Calu3 (cell line): ENCODE measurements around the gene LYPD6B. TPM values are rescaled to one million over a fixed set of nuclear protein-coding genes. Genes with fewer than 3 reads are reported as not detected.

Experiments
- BruUV-seq: library from RNA; stranded (reverse); fragments of 400-500 nt; replicated peaks from 2 replicates; lab custom pipeline; 2021; lab: Mats Ljungman, UMichigan
- CTCF ChIA-PET: fragments of 300-600 bp; sonication (Branson Sonifier 250); formaldehyde crosslinking; loops from one replicate; lab custom pipeline; 2022; ENCODE audit warnings: antibody characterized with exemption; lab: Charles Lee
- DNase-seq: peaks from one replicate; pipeline ENCODE4 v3.0.0; 2022
- H3K27ac Mint-ChIP-seq: one replicate; pipeline ENCODE4 v1.8.0; 2022; ENCODE audit warnings: mixed read lengths; ENCODE audit not compliant: unreplicated experiment
- H3K27me3 Mint-ChIP-seq: one replicate; pipeline ENCODE4 v1.8.0; 2022; ENCODE audit warnings: mixed read lengths; ENCODE audit not compliant: unreplicated experiment
- H3K36me3 Mint-ChIP-seq: one replicate; pipeline ENCODE4 v1.8.0; 2022; ENCODE audit warnings: mild to moderate bottlenecking, moderate library complexity, mixed read lengths; ENCODE audit not compliant: insufficient read depth, unreplicated experiment
- H3K4me1 Mint-ChIP-seq: one replicate; pipeline ENCODE4 v1.8.0; 2022; ENCODE audit warnings: mild to moderate bottlenecking, low read depth, mixed read lengths; ENCODE audit not compliant: unreplicated experiment
- H3K4me3 Mint-ChIP-seq: one replicate; pipeline ENCODE4 v1.8.0; 2022; ENCODE audit warnings: mild to moderate bottlenecking, low read depth, moderate library complexity, mixed read lengths; ENCODE audit not compliant: unreplicated experiment
- H3K9me3 Mint-ChIP-seq: one replicate; pipeline ENCODE4 v1.8.0; 2022; ENCODE audit warnings: low read depth, mixed read lengths; ENCODE audit not compliant: unreplicated experiment
- intact Hi-C: fragments of 100-400 bp; cut with micrococcal nuclease; formaldehyde crosslinking; loops from one replicate; pipeline ENCODE4 v1.10.0; 2022; ENCODE audit not compliant: unreplicated experiment
- total RNA-seq: library from RNA; stranded (reverse); gene quantifications from 2 replicates; pipeline ENCODE4 v1.2.3, GENCODE V29; 2022
- TF ChIP-seq, protein P1 (sequence below): fragments of 200-600 bp; IDR thresholded peaks from one replicate; pipeline ENCODE4 v1.8.0; 2022; ENCODE audit warnings: antibody characterized with exemption; ENCODE audit not compliant: unreplicated experiment

LYPD6B gene
- total RNA-seq, 1 experiment from 2014 or later: 0.87 TPM

DNA sequence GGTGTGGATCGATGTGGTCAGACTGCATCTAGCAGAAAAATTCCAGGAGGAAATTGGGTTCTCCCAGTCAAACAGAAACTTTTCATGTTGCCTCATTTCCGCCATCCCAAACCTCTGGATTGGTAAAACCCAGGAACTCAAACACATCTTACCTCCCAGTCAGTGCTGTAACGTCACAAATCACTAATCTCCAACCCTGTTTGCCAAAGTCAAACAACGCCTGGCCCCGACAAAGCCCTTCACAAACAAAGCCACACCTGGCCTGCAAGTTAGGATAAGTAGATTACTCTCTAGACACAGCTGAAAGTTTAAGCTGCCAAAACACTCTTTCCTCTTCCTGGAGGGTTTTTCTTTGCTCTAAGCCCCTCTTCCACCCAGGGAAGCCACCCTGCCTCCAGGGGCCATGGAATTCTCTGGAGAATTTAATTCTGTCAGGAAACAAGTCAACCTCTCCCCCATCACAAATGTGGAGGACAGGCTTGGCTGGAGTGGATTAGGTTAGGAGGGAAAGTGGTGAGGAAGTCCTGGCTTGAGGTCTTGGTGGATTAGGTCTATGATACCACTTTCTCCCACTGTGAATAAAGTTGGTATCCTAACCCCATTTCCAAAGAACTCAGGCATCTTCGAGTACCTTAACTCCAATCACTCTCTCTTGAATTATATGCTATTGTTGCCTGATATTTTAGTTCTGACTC is 86.7 kb downstream of the LYPD6B start:
- no TSS peak for BruUV-seq
- Mint-ChIP-seq H3K4me3 (no peak overlapping the region), H3K36me3 (no peaks in the 10 kb centered on the region), H3K9me3 (no peaks in the 10 kb centered on the region), H3K27me3 (no peaks in the 10 kb centered on the region), H3K4me1 (peaks cover 11% of the 10 kb centered on the region), H3K27ac (peak overlapping the region; percentile 55)
- CTCF ChIA-PET: no interaction called here
- TF ChIP-seq, protein P1, sequence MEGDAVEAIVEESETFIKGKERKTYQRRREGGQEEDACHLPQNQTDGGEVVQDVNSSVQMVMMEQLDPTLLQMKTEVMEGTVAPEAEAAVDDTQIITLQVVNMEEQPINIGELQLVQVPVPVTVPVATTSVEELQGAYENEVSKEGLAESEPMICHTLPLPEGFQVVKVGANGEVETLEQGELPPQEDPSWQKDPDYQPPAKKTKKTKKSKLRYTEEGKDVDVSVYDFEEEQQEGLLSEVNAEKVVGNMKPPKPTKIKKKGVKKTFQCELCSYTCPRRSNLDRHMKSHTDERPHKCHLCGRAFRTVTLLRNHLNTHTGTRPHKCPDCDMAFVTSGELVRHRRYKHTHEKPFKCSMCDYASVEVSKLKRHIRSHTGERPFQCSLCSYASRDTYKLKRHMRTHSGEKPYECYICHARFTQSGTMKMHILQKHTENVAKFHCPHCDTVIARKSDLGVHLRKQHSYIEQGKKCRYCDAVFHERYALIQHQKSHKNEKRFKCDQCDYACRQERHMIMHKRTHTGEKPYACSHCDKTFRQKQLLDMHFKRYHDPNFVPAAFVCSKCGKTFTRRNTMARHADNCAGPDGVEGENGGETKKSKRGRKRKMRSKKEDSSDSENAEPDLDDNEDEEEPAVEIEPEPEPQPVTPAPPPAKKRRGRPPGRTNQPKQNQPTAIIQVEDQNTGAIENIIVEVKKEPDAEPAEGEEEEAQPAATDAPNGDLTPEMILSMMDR: no peak
- peak; percentile 15 for DNase-seq
- intact Hi-C loops: no loop called here

- intact Hi-C loops: no loop called here
- Mint-ChIP-seq H3K4me1 (peaks cover 11% of the 10 kb centered on the region), H3K27ac (no peak overlapping the region), H3K36me3 (no peaks in the 10 kb centered on the region), H3K9me3 (no peaks in the 10 kb centered on the region), H3K27me3 (no peaks in the 10 kb centered on the region), H3K4me3 (no peak overlapping the region)
- no peak for DNase-seq
- no TSS peak for BruUV-seq
- CTCF ChIA-PET: no interaction called here
- TF ChIP-seq, protein P1: no peak
Measured at GRCh38 chr2:149129433-149129832, 90.9 kb downstream of the LYPD6B start.

DNA sequence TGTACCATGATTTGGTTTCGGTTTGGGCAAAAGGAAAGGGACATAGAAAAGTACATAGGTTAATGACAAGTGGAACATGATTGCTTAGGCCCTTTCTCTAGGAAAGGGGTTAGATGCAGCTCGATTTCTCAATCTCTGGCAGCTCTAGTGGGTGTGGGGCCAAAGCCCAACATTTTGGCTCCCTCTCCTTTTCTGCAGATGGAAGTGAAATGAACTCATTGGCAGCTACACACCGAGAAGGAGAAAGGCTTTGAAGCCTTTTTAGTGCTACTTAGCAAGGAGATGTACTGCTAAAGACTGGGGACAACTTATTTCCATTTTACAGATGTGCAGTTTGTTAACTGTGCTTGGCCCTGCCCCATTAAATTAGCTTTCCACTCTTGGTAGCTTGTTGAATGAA is 93.8 kb downstream of the LYPD6B start:
- no peaks in the 10 kb centered on the region for H3K27me3 Mint-ChIP-seq

DNA sequence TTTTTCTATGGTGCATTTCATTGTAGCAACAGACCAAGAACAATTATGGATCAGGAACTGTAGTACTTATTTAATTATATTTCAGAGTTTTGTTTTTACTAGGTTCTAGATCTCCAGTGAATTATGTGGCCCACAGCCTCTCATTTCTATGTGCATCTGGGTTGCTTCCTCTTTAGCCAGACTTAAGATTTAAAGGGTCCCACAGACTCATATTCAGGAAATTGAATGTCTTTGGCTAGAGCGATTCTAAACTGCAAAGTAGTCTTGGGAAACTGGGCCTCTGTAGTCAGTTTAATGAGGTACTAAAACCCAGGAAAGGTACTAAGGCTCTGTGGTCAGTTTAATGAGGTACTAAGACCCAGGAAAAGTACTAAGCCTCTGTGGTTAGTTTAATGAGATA is 94.4 kb downstream of the LYPD6B start:
- H3K36me3 Mint-ChIP-seq: no peaks in the 10 kb centered on the region
- CTCF ChIA-PET: no interaction called here
- no peaks in the 10 kb centered on the region for H3K27me3 Mint-ChIP-seq

More for the DNA sequence above, 93.8 kb downstream of the LYPD6B start:
- TF ChIP-seq, protein P1: no peak
- H3K27ac Mint-ChIP-seq: no peak overlapping the region
- no peaks in the 10 kb centered on the region for H3K36me3 Mint-ChIP-seq
- H3K4me1 Mint-ChIP-seq: no peaks in the 10 kb centered on the region
- no peak for DNase-seq
- no peak overlapping the region for H3K4me3 Mint-ChIP-seq
- intact Hi-C loops: no loop called here
- no TSS peak for BruUV-seq
- H3K9me3 Mint-ChIP-seq: no peaks in the 10 kb centered on the region
- CTCF ChIA-PET: no interaction called here

More for the DNA sequence above, 94.4 kb downstream of the LYPD6B start:
- TF ChIP-seq, protein P1: no peak
- no peaks in the 10 kb centered on the region for H3K9me3 Mint-ChIP-seq
- no peak overlapping the region for H3K27ac Mint-ChIP-seq
- H3K4me1 Mint-ChIP-seq: no peaks in the 10 kb centered on the region
- intact Hi-C loops: no loop called here
- no peak for DNase-seq
- no peak overlapping the region for H3K4me3 Mint-ChIP-seq
- no TSS peak for BruUV-seq
